ENCODE data around the gene VKORC1.

DNA sequence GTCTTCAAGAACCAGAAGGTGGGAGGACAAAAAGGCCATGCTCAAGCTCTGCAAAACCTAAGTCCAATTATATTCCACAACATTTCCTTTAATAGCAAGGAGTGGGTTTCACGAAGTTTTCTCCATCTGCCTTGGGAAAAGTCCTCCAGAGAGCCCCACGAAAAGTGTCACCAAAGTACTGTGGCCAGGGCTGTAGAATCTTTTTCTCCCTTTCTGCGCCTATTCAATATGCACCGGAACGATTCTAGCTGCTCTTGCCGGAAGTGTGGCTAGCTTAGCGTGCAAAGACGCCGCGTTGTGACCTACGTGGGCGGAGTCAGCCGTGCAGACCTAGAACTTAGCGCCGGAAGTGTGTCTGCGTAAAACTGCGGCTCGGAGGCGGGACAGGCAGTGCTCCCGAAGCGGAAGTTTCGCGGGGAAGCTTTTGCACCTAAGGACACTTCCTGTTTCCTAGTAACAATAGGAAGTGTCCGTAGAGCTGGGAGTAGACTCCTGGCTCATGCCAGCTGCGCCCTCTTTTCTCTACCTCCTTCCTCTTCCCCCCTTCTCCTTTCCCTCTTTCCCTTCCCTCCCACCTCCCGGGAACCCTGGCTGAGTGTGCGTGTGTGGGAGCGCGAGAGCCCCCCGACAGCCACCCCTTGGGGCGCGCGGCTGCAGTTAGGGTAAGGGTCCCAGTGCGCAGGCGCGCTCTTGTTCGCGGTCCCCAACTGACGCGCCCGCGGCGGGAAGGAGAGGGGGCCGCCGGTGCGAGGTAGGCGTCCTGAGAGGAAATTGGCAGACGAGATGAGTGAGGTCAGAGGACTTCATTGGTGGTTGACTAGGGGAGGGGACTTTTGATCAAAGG is 20.4 kb downstream of the VKORC1 start, which contains the start of the genes ZNF646 and ZNF668:
- TF ChIP-seq, protein P1, sequence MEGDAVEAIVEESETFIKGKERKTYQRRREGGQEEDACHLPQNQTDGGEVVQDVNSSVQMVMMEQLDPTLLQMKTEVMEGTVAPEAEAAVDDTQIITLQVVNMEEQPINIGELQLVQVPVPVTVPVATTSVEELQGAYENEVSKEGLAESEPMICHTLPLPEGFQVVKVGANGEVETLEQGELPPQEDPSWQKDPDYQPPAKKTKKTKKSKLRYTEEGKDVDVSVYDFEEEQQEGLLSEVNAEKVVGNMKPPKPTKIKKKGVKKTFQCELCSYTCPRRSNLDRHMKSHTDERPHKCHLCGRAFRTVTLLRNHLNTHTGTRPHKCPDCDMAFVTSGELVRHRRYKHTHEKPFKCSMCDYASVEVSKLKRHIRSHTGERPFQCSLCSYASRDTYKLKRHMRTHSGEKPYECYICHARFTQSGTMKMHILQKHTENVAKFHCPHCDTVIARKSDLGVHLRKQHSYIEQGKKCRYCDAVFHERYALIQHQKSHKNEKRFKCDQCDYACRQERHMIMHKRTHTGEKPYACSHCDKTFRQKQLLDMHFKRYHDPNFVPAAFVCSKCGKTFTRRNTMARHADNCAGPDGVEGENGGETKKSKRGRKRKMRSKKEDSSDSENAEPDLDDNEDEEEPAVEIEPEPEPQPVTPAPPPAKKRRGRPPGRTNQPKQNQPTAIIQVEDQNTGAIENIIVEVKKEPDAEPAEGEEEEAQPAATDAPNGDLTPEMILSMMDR (IDR thresholded peaks at IDR 0.05), result peak in 1 of 4 experiments; percentile 18
- TF ChIP-seq POLR2A (IDR thresholded peaks at IDR 0.05), result peak; percentile 71 to 76
- peak; percentile 89 for TF ChIP-seq POLR2AphosphoS5 (IDR thresholded peaks at IDR 0.05)
- no peak for TF ChIP-seq EP300 (IDR thresholded peaks at IDR 0.05)
